Ascending aorta (tissue), 2 donors: ENCODE data around the gene CDHR4. TPM values are rescaled to one million over a fixed set of nuclear protein-coding genes. Genes with fewer than 3 reads are reported as not detected.

Experiments
- DNase-seq, 2 donors: peaks; one replicate each; pipeline ENCODE4 v3.0.0-alpha.2; 2019; ENCODE audit warnings: low spot score in 2 of 2
- H3K27ac ChIP-seq, 2 donors: fragments of 200-600 bp; sonication (generic); one replicate each; pipeline ENCODE4 v1.5.1; 2016 to 2017; ENCODE audit warnings: mild to moderate bottlenecking in 1 of 2
- H3K27me3 ChIP-seq: fragments of 200-600 bp; sonication (generic); one replicate; pipeline ENCODE4 v1.5.1; 2017
- H3K36me3 ChIP-seq, 2 donors: fragments of 200-600 bp; sonication (generic); one replicate each; pipeline ENCODE4 v1.5.1; 2016
- H3K4me1 ChIP-seq, 2 donors: fragments of 200-600 bp; sonication (generic); one replicate each; pipeline ENCODE4 v1.5.1; 2016 to 2017; ENCODE audit warnings: mild to moderate bottlenecking in 1 of 2
- H3K4me3 ChIP-seq, 2 donors: fragments of 200-600 bp; sonication (generic); one replicate each; pipeline ENCODE4 v1.5.1; 2016 to 2017; ENCODE audit warnings: mild to moderate bottlenecking in 1 of 2
- H3K9me3 ChIP-seq, 2 donors: fragments of 200-600 bp; sonication (generic); one replicate each; pipeline ENCODE4 v1.5.1; 2016
- CTCF ChIP-seq, 3 experiments: fragments of 200-600 bp in 2 of 3; fragments of 450-650 bp in 1 of 3; sonication (generic) in 2 of 3; IDR thresholded peaks; one replicate each; pipeline ENCODE4 v1.5.1; 2016 to 2019; ENCODE audit warnings: antibody characterized with exemption in 3 of 3, mild to moderate bottlenecking in 1 of 3, moderate library complexity in 1 of 3
- intact Hi-C: fragments of 100-400 bp; cut with DNase I; formaldehyde crosslinking; loops from one replicate; pipeline ENCODE4 v1.15.1; 2023
- total RNA-seq: library from RNA; depleted of rRNA; stranded (reverse); fragments of >200 nt; gene quantifications from one replicate; pipeline ENCODE4 v1.1.0, GENCODE V29; 2016

Gene CDHR4
- total RNA-seq, 1 donor from 2014 or later, result not detected

- DNase-seq, result no peak
- intact Hi-C loops, result no loop called here
- no peaks in the 10 kb centered on the region for H3K4me1 ChIP-seq
- peaks cover 0 to 9% of the 10 kb centered on the region in 2 donors for H3K36me3 ChIP-seq
- H3K9me3 ChIP-seq, result no peaks in the 10 kb centered on the region
- no peaks in the 10 kb centered on the region for H3K27me3 ChIP-seq
- H3K4me3 ChIP-seq, result no peak overlapping the region
- TF ChIP-seq CTCF (IDR thresholded peaks at IDR 0.05), result no peak
- H3K27ac ChIP-seq, result no peak overlapping the region
These were observed 28.2 kb downstream of the CDHR4 start for GRCh38 chr3:49771340-49771938.

DNA sequence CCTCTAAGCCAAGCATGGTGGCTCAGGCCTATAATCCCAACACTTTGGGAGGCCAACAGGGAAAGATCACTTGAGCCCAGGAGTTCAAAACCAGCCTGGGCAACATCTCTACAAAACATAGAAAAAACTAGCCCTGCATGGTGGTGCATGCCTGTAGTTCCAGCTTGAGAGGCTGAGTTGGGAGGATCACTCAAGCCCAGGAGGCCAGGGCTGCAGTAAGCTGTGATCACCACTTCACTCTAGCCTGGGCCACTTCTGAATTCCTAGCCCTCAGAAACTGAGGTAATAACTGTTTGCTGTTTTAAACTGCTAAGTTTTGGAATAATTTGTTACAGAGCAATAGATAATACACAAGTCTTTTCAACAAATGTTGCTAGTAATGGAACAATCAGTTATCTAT, 29.7 kb downstream of the CDHR4 start:
- DNase-seq, result no peak
- H3K4me3 ChIP-seq, result no peak overlapping the region
- H3K36me3 ChIP-seq, result peaks cover 4 to 11% of the 10 kb centered on the region in 2 donors
- no peaks in the 10 kb centered on the region for H3K4me1 ChIP-seq
- TF ChIP-seq CTCF (IDR thresholded peaks at IDR 0.05), result no peak
- no peaks in the 10 kb centered on the region for H3K27me3 ChIP-seq
- no peak overlapping the region for H3K27ac ChIP-seq
- no peaks in the 10 kb centered on the region for H3K9me3 ChIP-seq
- intact Hi-C loops, result no loop called here

DNA sequence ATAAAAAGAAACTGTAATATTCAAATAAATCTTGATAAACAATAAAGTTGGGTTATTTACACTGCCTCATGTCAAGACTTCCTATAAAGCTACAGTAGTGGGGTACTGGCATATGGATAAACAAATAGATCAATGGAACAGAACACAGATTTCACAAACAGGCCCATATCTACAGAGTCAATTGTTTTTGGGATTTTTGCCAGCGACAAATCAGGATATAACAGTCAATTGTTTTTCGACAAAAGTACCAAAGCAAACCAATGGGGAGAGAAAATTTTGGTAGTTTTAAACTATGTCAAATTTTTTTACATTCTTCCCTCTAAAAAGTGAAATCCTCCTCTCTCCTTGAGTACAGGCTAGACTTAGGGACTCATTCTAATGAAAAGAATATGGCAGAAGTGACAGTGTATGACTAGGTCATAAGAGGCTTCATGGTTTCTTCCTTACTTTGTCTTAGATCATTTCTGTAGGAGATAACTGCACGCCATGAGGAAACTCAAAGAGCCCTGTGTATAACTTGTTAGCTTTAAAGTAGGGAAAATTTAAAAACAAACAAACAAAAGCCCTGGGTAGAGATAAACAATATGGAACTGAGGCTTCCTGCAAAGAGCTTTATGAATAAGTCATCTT, 30.3 kb downstream of the CDHR4 start:
- H3K27me3 ChIP-seq, result no peaks in the 10 kb centered on the region
- H3K9me3 ChIP-seq, result no peaks in the 10 kb centered on the region
- no peak overlapping the region for H3K27ac ChIP-seq
- H3K4me3 ChIP-seq, result no peak overlapping the region
- no peak for TF ChIP-seq CTCF (IDR thresholded peaks at IDR 0.05)
- no peaks in the 10 kb centered on the region for H3K4me1 ChIP-seq
- intact Hi-C loops, result no loop called here
- peaks cover 4 to 11% of the 10 kb centered on the region in 2 donors for H3K36me3 ChIP-seq
- DNase-seq, result no peak

DNA sequence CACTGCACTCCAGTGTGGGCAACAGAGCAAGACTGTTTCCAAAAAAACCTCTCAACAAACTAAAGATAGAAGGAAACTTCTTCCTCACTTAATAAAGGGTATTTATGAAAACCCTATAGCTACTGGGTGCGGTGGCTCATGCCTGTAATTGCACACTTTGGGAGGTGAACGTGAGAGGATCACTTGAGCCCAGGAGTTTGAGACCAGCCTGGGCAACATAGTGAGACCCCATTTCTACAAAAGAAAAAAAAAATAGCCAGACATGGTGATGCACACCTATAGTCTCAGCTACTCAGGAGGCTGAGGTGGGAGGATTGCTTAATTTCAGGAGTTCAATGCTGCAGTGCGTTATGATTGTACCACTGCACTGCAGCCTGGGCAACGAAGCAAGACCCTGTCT, 35.7 kb downstream of the CDHR4 start:
- H3K9me3 ChIP-seq, result no peaks in the 10 kb centered on the region
- peaks cover 4% of the 10 kb centered on the region in 2 donors for H3K36me3 ChIP-seq
- peaks cover 0 to 3% of the 10 kb centered on the region in 2 donors for H3K4me1 ChIP-seq
- H3K27ac ChIP-seq, result no peak overlapping the region
- H3K27me3 ChIP-seq, result no peaks in the 10 kb centered on the region
- DNase-seq, result no peak
- H3K4me3 ChIP-seq, result no peak overlapping the region
- TF ChIP-seq CTCF (IDR thresholded peaks at IDR 0.05), result no peak
- intact Hi-C loops, result no loop called here

DNA sequence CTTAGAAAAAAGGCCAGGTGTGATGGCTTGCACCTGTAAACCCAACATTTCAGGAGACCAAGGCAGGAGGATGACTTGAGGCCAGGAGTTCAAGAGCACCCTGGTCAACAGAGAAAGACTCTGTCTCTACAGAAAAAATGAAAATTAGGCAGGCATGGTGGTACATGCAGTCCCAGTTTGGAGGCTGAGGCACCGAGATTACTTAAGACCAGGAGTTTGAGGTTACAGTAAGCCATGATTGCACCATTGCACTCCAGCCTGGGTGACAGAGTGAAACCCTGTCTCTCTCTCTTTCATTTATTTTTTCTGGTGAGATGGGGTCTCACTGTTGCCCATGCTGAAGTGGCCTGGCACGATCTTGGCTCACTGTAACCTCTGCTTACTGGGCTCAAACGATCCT, 38.0 kb downstream of the CDHR4 start:
- TF ChIP-seq CTCF (IDR thresholded peaks at IDR 0.05), result no peak
- no peak overlapping the region for H3K27ac ChIP-seq
- no peaks in the 10 kb centered on the region for H3K27me3 ChIP-seq
- H3K9me3 ChIP-seq, result no peaks in the 10 kb centered on the region
- H3K4me3 ChIP-seq, result no peak overlapping the region
- H3K4me1 ChIP-seq, result peaks cover 0 to 3% of the 10 kb centered on the region in 2 donors
- intact Hi-C loops, result no loop called here
- peaks cover 3 to 4% of the 10 kb centered on the region in 2 donors for H3K36me3 ChIP-seq
- DNase-seq, result no peak
